HL-60 (cell line): ENCODE data around the gene CUL5.

ENCODE experiments used
- DNase-seq, 2 experiments: peaks; one replicate each; pipeline ENCODE4 v3.0.0-alpha.2; 2010 to 2020; ENCODE audit warnings: low read depth in 1 of 2, low spot score in 1 of 2
- H3K27ac ChIP-seq: fragments of 250-450 bp; sonication (Bioruptor Pico); replicated peaks from 2 replicates; pipeline ENCODE4 v1.5.1; 2020; ENCODE audit warnings: mild to moderate bottlenecking, moderate library complexity
- H3K27me3 ChIP-seq: fragments of 250-450 bp; sonication (Bioruptor Pico); 2 replicates; pipeline ENCODE4 v1.5.1; 2021; ENCODE audit warnings: mild to moderate bottlenecking, moderate library complexity; ENCODE audit not compliant: insufficient read depth, poor library complexity, severe bottlenecking
- H3K4me3 ChIP-seq: replicated peaks from 2 replicates; pipeline ENCODE4 v1.5.1; 2011; ENCODE audit warnings: mild to moderate bottlenecking, control low read depth, low read length; ENCODE audit not compliant: insufficient read depth
- CTCF ChIP-seq: IDR thresholded peaks from one replicate; pipeline ENCODE4 v1.5.1; 2011; ENCODE audit warnings: low read length, control low read depth, inconsistent platforms; ENCODE audit not compliant: insufficient read depth
- GABPA ChIP-seq: IDR thresholded peaks from 2 replicates; pipeline ENCODE4 v1.6.1; 2012; ENCODE audit warnings: low read depth
- POLR2AphosphoS5 ChIP-seq: IDR thresholded peaks from 2 replicates; pipeline ENCODE4 v1.6.1; 2012; ENCODE audit warnings: low read depth
- REST ChIP-seq: IDR thresholded peaks from 2 replicates; pipeline ENCODE4 v1.6.1; 2012; ENCODE audit warnings: low read depth; ENCODE audit not compliant: insufficient replicate concordance
- SPI1 ChIP-seq: IDR thresholded peaks from 2 replicates; pipeline ENCODE4 v1.6.1; 2012; ENCODE audit warnings: low read depth, mild to moderate bottlenecking, borderline replicate concordance

The CUL5 gene

GRCh38 chr11:108063410-108063809 is 54.7 kb downstream of the CUL5 start:
- Histone ChIP-seq H3K27me3 (no peaks in the 10 kb centered on the region), H3K27ac (no peak overlapping the region), H3K4me3 (no peak overlapping the region)
- no peak for DNase-seq
- TF ChIP-seq CTCF (no peak), REST (no peak), GABPA (no peak), SPI1 (no peak), POLR2AphosphoS5 (no peak)

GRCh38 chr11:108069947-108070346 is 61.2 kb downstream of the CUL5 start:
- DNase-seq = no peak
- Histone ChIP-seq H3K4me3 (no peak overlapping the region), H3K27me3 (no peaks in the 10 kb centered on the region), H3K27ac (no peak overlapping the region)
- TF ChIP-seq REST (no peak), POLR2AphosphoS5 (no peak), CTCF (no peak)

- no peaks in the 10 kb centered on the region for H3K27me3 ChIP-seq
- TF ChIP-seq SPI1 (no peak), CTCF (no peak), POLR2AphosphoS5 (no peak), REST (no peak), GABPA (no peak)
- DNase-seq = no peak
- H3K4me3 ChIP-seq = no peak overlapping the region
- no peak overlapping the region for H3K27ac ChIP-seq
Observed at GRCh38 chr11:108084811-108085210, 76.1 kb downstream of the CUL5 start.
